ENCODE measurements around the gene RBKS.
"Not testable (repeated sequence)": the region's sequence is repeated elsewhere in the genome, so short reads cannot be mapped to it uniquely, and the experiment has no call there.

RBKS gene

DNA sequence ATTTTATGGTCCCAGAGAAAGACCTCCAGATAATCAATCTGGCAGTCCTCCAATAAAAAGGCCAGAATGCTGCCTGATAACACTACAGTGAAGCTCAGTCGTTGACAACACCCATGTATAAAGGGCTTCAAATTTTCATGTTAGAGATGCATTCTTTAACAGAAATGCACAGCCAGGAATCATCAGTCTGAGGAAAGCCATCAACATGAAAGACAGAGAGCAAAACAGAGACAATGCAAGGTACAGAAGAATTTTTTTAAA, 14.1 kb upstream of the RBKS start:
- no peak for DNase-seq

DNA sequence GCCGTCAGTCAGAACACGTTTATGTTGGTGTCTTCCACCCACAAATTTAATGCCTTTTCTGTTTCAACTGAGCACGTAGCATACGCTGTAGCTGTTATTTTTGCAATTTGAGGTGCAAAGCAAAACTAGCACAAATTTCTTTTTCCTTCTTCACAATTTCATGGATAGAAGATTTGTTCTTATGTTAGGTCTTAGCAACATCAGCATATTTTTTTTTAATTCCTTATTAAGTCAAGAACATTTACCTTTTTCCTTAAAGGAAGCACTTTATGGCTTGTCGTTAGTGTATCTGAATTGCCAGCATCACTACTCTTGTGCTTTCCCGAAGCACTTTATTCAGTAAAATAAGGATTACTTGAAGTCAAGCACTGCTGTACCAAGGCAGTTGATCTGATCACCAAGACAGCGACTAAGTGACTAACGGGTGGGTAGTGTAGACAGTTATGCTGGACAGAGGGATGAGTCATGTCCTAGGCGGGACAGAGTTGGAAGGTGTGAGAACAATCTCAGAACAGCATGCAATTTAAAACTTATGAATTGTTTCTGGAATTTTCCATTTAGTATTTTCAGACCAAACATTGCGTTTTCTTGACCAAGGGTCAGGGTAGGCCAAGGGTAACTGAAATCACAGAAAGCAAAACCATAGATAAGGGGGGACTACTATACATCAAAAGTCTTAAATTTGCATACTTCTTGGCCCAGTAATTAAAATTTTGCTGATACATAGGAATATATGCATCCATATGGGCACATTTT, 13.6 kb upstream of the RBKS start:
- DNase-seq = no peak

DNA sequence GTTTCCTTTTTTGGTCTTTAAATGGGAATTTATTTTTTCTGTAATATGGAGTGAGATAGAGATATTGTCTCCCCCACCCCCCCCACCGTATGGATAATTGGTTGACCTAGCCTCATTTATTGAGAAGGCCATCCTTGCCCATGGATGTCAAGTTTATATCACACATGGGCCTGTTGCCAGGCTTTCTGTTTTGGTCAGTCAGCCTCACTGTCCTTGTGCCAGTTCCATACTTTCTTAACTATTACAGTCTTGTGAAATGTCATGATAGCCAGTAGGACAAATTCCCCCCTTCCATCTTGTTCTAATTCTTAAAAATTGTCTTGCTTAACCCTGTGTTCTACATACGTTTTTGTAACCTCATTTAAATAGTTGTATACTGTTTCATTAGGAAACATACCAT, 12.8 kb upstream of the RBKS start:
- DNase-seq = no peak

GRCh38 chr2:27902098-27902497, 11.9 kb upstream of the RBKS start:
- DNase-seq = no peak

- no peak for DNase-seq
Measured at GRCh38 chr2:27901234-27901633, 11.0 kb upstream of the RBKS start.

DNA sequence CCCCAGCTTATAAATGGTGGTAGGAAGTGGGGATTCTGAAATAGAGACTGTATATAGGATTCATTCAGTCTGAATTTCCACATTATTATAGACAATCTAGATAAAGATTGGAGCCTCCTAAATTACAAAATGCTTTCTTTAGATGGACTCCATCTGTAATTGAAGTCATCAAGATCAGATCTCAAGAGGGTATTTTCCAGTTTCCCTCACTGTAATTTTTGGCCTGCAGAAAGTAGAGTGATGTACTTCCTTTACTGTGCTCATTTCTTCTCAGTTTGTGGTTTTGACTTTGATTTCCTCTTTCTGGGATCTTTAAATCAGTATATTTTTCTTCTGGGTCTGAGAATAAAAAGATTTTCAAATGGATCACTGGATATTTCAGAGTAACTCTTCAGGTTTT, 7.5 kb upstream of the RBKS start:
- no peak for DNase-seq

DNA sequence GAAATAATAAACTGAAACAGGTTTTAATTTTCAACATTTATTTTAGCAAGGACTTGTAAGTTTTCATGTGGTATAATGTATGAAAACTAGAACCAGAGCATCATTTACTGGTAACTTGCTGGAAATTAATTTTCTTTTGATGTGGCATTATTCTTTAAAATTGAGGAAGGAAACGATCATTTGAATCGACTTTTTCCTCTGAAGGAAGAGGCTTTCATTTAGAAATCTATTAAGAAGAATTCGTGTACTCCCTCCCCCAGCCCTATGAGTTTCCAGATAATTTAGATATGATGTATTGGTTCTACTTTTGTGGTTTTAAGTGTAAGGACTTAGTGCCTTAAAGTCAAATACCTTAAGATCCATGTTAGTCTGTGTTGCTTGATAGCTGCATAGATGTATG, 2.8 kb upstream of the RBKS start:
- DNase-seq = no peak

DNA sequence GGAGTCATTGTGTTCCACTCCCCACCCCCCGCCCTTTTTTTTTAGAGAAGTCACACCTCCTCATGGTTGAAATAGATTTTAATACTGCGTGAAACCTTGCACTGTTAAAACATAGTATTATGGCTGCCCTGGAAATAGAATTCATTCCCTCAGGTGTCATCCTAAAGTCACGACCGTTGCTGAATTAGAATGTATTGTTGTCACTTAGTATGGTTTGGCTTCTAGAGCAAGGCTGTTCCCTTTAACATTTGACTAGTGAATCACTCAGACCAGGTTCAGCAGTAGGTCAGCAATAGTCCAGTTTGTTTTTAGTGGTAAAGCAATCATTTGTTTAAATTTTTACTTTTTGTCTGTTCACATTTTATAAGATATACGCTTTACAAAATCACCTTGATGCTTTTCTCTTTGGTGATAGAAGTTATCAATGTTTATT, 1.5 kb upstream of the RBKS start:
- DNase-seq = no peak

DNA sequence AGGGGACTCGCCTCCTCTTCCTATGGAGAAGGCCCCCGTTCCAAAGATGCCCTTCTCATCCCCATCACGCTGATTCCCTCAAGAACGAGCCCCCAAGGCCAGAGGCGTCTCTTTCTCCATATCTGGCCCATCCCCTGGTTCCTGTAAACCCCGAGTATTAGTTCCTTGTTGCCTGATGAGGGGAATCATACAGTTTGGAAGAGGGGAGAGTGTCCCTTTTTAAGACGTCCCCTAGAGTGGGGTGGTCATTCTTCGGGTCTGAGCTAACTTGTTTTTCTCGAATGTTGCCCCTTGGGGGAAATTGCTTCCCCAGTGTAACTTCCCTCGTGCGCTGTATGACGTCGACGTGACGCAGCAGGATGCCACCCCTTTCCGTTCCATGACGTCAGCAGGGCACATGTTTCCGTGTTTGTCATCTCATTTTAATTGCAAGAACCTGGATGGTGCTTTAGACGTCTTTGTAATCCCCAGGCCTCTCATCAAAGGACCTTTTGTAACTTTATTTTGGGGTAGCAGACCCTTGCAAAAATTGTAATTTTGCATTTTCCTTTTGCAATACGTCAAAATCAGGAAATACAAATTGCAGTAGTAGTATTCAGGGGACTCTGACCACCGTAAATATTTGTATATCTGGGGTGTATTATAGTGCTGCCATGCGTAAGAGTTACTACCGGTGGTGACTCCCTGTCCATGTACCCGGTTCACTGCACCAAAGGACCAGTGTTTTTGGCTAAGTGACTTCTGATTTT, 911 bp upstream of the RBKS start:
- DNase-seq = peak; percentile 61

DNA sequence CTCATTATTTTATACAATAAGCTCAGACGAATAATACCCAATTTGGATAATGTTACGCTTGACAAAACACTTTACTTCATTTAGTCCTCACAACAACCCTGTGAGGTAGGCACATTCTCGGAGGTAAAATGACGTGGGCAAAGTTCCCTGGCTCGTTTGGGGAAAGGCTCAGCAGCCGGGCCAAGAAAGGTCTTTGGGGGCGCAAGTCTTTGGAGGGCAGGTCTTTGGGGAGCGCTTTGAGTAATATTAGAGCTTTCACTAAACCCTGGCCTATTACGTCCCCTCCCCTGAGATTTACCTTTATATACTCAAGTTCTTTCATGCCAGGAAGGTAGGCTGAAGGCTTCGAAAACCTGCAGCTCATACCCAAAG, 427 bp downstream of the RBKS start:
- no peak for DNase-seq

DNA sequence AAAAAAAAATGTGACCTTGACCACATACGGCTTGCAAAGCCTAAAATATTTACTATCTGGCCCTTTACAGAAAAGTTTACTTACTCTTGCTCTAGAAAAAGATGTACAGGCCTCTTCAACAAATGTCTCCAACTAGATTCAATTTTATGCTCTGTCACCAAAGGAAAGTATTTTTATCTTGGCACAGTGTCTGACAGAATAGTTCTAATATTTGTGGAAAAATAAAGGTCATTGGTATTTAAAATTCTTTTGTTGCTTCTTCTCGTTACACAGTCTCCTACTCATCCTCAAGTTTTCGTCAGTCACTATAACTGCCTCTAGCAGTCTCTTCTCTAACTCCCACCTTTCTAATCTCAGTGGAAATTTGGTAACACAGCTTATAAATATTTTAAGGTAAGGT, 1.4 kb downstream of the RBKS start:
- no peak for DNase-seq

DNA sequence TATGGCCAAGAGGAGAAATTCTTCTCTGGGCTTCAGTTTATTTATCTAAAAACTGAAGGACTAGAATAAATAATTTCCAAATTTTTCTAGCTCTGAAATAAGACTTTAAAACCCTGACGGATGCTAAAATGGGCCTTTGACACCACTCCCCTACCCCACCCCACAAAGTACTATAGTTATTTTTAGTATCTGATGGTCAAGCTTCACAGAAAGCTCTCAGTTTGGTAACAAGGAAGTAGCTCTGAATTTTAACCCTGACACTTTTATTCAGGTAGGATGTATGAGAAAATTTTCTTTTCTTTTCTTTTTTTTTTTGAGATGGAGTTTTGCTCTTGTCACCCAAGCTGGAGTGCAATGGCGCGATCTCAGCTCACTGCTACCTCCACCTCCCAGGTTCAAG, 2.4 kb downstream of the RBKS start:
- DNase-seq = no peak

- no peak for DNase-seq
Measured at GRCh38 chr2:27887111-27887510, 3.1 kb downstream of the RBKS start.

DNA sequence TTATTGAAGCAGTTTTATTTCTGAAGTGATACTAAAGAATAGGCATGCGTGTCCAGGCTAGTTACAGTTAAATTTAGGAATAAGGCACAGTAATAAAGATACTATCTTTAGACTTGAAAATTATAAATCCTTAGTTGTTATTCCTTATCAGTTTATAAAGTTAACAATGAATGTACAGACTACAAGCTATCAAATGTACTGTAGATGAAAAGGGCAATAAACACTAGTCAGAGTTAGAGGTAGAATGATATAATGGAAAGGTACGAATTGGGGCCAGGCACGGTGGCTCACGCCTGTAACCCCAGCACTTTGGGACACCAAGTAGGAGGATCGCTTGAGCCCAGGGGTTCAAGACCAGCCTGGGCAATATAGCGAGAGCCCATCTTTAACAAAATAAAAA, 3.9 kb downstream of the RBKS start:
- no peak for DNase-seq

GRCh38 chr2:27885661-27886060, 4.5 kb downstream of the RBKS start:
- no peak for DNase-seq

- DNase-seq = no peak
Measured at GRCh38 chr2:27885234-27885633, 5.0 kb downstream of the RBKS start.

- no peak for DNase-seq
Measured at GRCh38 chr2:27884601-27885000, 5.6 kb downstream of the RBKS start.

DNA sequence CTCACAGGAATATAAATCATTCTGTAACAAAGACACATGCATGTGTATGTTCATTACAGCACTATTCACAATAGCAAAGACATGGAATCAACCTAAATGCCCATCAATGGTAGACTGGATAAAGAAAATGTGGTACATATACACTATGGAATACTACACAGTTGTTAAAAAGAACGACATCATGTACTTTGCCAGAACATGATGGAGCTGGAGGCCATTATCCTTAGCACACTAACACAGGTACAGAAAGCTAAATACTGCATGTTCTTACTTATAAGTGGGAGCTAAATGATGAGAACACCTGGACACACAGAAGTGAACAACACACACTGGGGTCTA, 7.6 kb downstream of the RBKS start:
- not testable (repeated sequence) for DNase-seq

GRCh38 chr2:27881815-27882583, 8.2 kb downstream of the RBKS start:
- not testable (repeated sequence) for DNase-seq

GRCh38 chr2:27878825-27879224, 11.4 kb downstream of the RBKS start:
- no peak for DNase-seq

GRCh38 chr2:27875089-27875881, 14.9 kb downstream of the RBKS start:
- no peak for DNase-seq

DNA sequence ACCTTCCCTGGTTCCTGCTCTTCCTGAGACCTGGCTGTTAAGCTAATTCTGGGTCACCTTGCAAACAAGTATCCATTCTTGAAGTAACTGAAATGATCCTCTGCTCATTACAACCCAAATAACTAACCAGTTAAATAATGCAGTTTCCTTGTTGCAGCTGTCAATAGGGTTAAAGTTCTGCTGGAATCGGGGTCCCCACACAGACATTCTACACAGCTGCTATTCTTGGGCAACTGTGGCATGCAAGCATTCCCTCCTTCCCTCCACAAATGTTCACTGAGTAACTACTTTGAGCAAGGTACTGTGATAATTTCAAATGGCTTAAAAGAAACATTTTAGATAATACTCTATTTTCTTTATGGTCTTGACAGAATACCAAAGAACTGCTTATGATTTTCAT, 17.1 kb downstream of the RBKS start:
- no peak for DNase-seq

DNA sequence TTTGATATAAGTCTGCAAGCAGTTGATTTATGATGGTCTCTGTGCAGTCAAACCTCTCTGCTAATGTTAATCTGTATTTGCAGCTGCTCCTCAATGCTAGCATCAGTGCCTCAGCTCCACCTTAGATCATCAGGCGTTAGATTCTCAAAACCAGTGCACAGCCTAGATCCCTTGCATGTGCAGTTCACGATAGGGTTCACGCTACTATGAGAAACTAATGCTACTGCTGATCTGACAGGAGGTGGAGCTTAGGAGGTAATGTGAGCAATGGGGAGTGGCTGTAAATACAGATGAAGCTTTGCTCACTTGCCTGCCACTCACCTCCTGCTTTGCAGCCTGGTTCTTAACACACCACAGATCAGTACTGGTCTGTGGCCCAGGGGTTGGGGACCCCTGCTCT, 18.4 kb downstream of the RBKS start:
- DNase-seq = no peak
